Measurements from ENCODE around the gene LRRC4C. TPM values are rescaled to one million over a fixed set of nuclear protein-coding genes. Genes with fewer than 3 reads are reported as not detected.
"Not testable (repeated sequence)": the region's sequence is repeated elsewhere in the genome, so short reads cannot be mapped to it uniquely, and the experiment has no call there.

The LRRC4C gene
- total and polyA plus RNA-seq, 4 donors: 0.33 to 5.3 (median 0.43) TPM

DNA sequence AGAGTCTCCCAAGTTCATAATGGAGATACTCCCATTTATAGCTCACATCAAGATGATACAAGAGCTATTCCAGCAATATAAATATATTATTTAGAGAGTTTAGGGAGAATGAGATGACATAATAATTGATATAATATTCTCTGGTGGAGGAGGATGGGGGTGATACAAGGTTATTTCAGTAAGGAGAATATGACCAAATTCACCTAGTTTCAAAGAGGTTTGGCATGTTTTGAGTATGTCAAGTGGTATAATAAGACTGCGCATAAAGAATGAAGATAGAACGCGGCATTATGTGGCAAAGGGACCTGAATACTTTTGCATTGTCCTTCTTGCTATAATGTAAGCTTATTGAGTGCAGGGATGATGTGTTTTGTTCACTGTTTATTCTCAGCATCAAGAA is 1283.5 kb downstream of the LRRC4C start:
- Histone ChIP-seq H3K36me3 (ENCODE audit: control insufficient read depth in 4 of 4, insufficient read depth in 4 of 4, low read length in 4 of 4) (no peaks in the 10 kb centered on the region), H3K9ac (ENCODE audit: insufficient read depth in 1 of 2, low read length in 2 of 2) (no peak overlapping the region), H3K27ac (ENCODE audit: low read depth in 1 of 2, low read length in 1 of 2) (no peak overlapping the region), H3K4me3 (no peak overlapping the region), H3K27me3 (ENCODE audit: control insufficient read depth in 3 of 3, insufficient read depth in 3 of 3, low read length in 2 of 3) (no peaks in the 10 kb centered on the region), H3K9me3 (ENCODE audit: control insufficient read depth in 4 of 4, insufficient read depth in 3 of 4, low read length in 3 of 4) (no peaks in the 10 kb centered on the region), H3K4me1 (ENCODE audit: control insufficient read depth in 5 of 5, insufficient read depth in 5 of 5, low read length in 5 of 5) (no peaks in the 10 kb centered on the region)
- TF ChIP-seq, protein P1, sequence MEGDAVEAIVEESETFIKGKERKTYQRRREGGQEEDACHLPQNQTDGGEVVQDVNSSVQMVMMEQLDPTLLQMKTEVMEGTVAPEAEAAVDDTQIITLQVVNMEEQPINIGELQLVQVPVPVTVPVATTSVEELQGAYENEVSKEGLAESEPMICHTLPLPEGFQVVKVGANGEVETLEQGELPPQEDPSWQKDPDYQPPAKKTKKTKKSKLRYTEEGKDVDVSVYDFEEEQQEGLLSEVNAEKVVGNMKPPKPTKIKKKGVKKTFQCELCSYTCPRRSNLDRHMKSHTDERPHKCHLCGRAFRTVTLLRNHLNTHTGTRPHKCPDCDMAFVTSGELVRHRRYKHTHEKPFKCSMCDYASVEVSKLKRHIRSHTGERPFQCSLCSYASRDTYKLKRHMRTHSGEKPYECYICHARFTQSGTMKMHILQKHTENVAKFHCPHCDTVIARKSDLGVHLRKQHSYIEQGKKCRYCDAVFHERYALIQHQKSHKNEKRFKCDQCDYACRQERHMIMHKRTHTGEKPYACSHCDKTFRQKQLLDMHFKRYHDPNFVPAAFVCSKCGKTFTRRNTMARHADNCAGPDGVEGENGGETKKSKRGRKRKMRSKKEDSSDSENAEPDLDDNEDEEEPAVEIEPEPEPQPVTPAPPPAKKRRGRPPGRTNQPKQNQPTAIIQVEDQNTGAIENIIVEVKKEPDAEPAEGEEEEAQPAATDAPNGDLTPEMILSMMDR (IDR thresholded peaks at IDR 0.05; ENCODE audit: control extremely low read depth, extremely low read depth): no peak
- ATAC-seq (ENCODE audit: insufficient read depth, low FRiP score) (no peak), DNase-seq (no peak)
- 95 to 98% methylated on average over 3 of the region's 3 CpGs for WGBS, 2 donors

DNA sequence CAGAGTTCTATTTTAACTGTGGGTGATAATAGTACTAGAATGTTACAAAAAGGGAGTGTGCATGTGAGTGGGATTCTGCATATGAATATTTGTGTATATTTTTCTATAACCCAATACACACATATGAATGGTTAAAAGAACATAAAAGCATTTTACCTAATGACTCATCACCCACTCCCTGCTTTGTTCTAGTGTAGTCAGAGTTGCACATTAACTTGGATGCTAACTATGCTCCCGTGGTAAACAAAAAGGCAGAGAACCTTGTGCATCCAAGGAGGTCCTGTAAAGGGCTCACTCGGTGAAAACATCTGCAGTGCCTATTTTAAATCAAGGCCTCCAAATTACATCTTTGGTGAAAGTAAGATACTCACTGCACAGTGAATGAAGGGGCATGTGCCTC is 1289.4 kb downstream of the LRRC4C start:
- Histone ChIP-seq H3K9ac (ENCODE audit: insufficient read depth in 1 of 2, low read length in 2 of 2) (no peak overlapping the region), H3K4me3 (no peak overlapping the region), H3K4me1 (ENCODE audit: control insufficient read depth in 5 of 5, insufficient read depth in 5 of 5, low read length in 5 of 5) (no peaks in the 10 kb centered on the region), H3K36me3 (ENCODE audit: control insufficient read depth in 4 of 4, insufficient read depth in 4 of 4, low read length in 4 of 4) (no peaks in the 10 kb centered on the region), H3K9me3 (ENCODE audit: control insufficient read depth in 4 of 4, insufficient read depth in 3 of 4, low read length in 3 of 4) (no peaks in the 10 kb centered on the region), H3K27ac (ENCODE audit: low read depth in 1 of 2, low read length in 1 of 2) (no peak overlapping the region), H3K27me3 (ENCODE audit: control insufficient read depth in 3 of 3, insufficient read depth in 3 of 3, low read length in 2 of 3) (no peaks in the 10 kb centered on the region)
- 60 to 62% methylated on average over 2 of the region's 2 CpGs for WGBS, 2 donors
- TF ChIP-seq, protein P1 (IDR thresholded peaks at IDR 0.05; ENCODE audit: control extremely low read depth, extremely low read depth): no peak
- no peak for DNase-seq
- no peak for ATAC-seq (ENCODE audit: insufficient read depth, low FRiP score)

DNA sequence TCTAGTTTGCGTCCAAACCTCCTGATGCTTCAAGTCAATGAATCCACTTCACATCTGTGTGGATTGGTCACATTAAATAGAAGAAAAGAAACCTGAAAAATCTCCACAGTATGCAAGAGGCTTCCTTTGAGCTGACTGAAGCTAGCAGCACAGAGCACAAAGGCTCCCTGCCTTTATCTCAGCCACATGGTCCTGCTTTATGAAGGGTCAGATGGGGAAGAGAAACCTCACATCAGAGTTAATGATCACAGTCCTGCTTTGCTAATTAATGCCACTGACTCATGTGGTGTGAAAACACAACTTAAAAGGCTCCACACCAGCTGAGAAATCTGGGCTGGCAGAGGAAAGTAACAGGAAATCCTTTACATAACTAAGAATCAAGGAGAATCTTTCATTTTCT is 1291.0 kb downstream of the LRRC4C start:
- no peak for ATAC-seq (ENCODE audit: insufficient read depth, low FRiP score)
- H3K4me3 ChIP-seq: no peak overlapping the region
- no peaks in the 10 kb centered on the region for H3K4me1 ChIP-seq (ENCODE audit: control insufficient read depth in 5 of 5, insufficient read depth in 5 of 5, low read length in 5 of 5)
- TF ChIP-seq, protein P1 (IDR thresholded peaks at IDR 0.05; ENCODE audit: control extremely low read depth, extremely low read depth): no peak
- no peak overlapping the region for H3K9ac ChIP-seq (ENCODE audit: insufficient read depth in 1 of 2, low read length in 2 of 2)
- H3K36me3 ChIP-seq (ENCODE audit: control insufficient read depth in 4 of 4, insufficient read depth in 4 of 4, low read length in 4 of 4): no peaks in the 10 kb centered on the region
- no peak for DNase-seq
- H3K27ac ChIP-seq (ENCODE audit: low read depth in 1 of 2, low read length in 1 of 2): no peak overlapping the region
- WGBS, 2 donors: 87 to 91% methylated on average over 1 of the region's 1 CpG
- no peaks in the 10 kb centered on the region for H3K27me3 ChIP-seq (ENCODE audit: control insufficient read depth in 3 of 3, insufficient read depth in 3 of 3, low read length in 2 of 3)
- H3K9me3 ChIP-seq (ENCODE audit: control insufficient read depth in 4 of 4, insufficient read depth in 3 of 4, low read length in 3 of 4): no peaks in the 10 kb centered on the region

DNA sequence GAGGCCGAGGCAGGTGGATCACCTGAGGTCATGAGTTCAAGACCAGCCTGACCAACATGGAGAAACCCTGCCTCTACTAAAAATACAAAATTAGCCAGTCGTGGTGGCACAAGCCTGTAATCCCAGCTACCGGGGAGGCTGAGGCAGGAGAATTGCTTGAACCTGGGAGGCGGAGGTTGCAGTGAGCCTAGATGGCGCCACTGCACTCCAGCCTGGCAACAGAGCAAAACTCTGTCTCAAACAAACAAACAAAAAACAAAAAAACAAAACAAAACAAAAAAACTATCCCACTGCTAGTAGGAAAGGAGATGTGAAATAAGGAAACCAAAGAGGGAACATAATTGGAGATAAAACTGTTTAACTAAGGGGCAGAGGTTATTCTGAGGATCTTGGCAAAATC is 1291.6 kb downstream of the LRRC4C start:
- H3K36me3 ChIP-seq (ENCODE audit: control insufficient read depth in 4 of 4, insufficient read depth in 4 of 4, low read length in 4 of 4); H3K9me3 ChIP-seq (ENCODE audit: control insufficient read depth in 4 of 4, insufficient read depth in 3 of 4, low read length in 3 of 4); H3K27me3 ChIP-seq (ENCODE audit: control insufficient read depth in 3 of 3, insufficient read depth in 3 of 3, low read length in 2 of 3); H3K9ac ChIP-seq (ENCODE audit: insufficient read depth in 1 of 2, low read length in 2 of 2); H3K4me3 ChIP-seq; DNase-seq; H3K27ac ChIP-seq (ENCODE audit: low read depth in 1 of 2, low read length in 1 of 2); H3K4me1 ChIP-seq (ENCODE audit: control insufficient read depth in 5 of 5, insufficient read depth in 5 of 5, low read length in 5 of 5); ATAC-seq (ENCODE audit: insufficient read depth, low FRiP score): not testable (repeated sequence)
- 93 to 98% methylated on average over 5 of the region's 5 CpGs for WGBS, 2 donors

All from lung (tissue), 12 donors.